Large intestine (tissue), 3 donors: ENCODE results near the gene PKD1. TPM values are rescaled to one million over a fixed set of nuclear protein-coding genes. Genes with fewer than 3 reads are reported as not detected.
A peak's percentile ranks its signal among the peaks of the same experiment; 100 is the strongest.

ENCODE experiments used
- DNase-seq, 2 donors: peaks; one replicate each; pipeline versions ENCODE4 v3.0.0 to v3.0.0-alpha.2; 2013
- H3K27ac ChIP-seq: one replicate; pipeline ENCODE4 v1.5.1; 2013; ENCODE audit warnings: low read length
- H3K27me3 ChIP-seq: 2 replicates; pipeline ENCODE4 v1.6.1; 2013; ENCODE audit warnings: low read length; ENCODE audit not compliant: control insufficient read depth, insufficient read depth
- H3K36me3 ChIP-seq: 2 replicates; pipeline ENCODE4 v1.6.1; 2013; ENCODE audit warnings: low read length; ENCODE audit not compliant: control insufficient read depth, insufficient read depth
- H3K4me1 ChIP-seq: one replicate; pipeline ENCODE4 v1.6.1; 2013; ENCODE audit warnings: low read length; ENCODE audit not compliant: control insufficient read depth, insufficient read depth
- H3K4me3 ChIP-seq: one replicate; pipeline ENCODE4 v1.5.1; 2013; ENCODE audit warnings: low read length
- H3K9me3 ChIP-seq: one replicate; pipeline ENCODE4 v1.6.1; 2013; ENCODE audit warnings: mild to moderate bottlenecking, low read depth, low read length, moderate library complexity; ENCODE audit not compliant: control insufficient read depth
- WGBS: methylation state at CpG from one replicate; pipeline ENCODE4 v1.1.5; 2013; ENCODE audit warnings: low lambda C conversion rate; ENCODE audit not compliant: insufficient coverage; 5-methylcytosine and 5-hydroxymethylcytosine counted together
- polyA plus RNA-seq: library from polyadenylated mRNA; unstranded; fragments of 120-200 nt; gene quantifications from one replicate; pipeline ENCODE4 v1.2.1, GENCODE V29; 2013

PKD1 gene
- polyA plus RNA-seq, 1 donor: 58.4 TPM

DNA sequence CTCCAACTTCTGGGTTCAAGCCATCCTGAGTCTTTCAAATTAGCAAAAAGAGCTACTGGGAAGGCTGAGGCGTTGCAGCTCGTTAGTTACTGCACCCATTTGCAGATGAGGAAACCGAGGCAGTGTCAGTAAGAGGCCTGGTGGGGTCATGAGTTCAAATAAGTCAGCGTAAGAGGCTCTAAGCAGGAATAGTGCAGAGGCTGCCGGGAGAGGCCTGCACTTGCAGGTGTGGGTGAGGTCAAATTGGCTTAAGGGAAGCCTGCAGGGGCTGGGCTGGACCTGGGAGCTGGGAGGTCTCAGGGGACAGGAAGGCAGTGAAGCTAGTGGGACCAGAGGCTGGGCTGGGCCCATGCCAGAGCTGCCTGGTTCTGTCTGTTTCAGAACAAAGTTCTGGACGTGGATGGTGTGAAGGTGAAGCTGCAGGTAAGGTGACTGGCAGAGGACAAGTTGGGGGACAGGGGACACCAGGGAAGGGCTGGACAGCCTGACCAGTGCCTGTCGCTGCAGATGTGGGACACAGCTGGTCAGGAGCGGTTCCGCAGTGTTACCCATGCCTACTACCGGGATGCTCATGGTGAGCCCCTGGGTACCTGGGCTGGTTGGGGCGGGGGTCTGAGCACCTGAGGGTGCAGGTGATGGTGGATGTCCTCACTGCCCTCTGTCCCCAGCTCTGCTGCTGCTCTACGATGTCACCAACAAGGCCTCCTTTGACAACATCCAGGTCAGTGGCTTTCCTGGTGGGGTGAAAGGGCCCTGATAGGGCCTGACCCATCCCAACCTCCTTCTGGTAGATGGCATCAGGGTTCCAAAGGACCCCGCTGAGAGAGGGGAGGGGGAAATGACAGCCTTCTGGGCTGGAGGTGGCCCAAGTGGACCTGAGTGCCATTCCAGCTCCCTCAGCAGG is 15.7 kb upstream of the PKD1 start:
- Histone ChIP-seq H3K36me3 (peaks cover 14% of the 10 kb centered on the region), H3K27me3 (no peaks in the 10 kb centered on the region), H3K9me3 (no peaks in the 10 kb centered on the region), H3K4me1 (peaks cover 53% of the 10 kb centered on the region), H3K4me3 (no peak overlapping the region), H3K27ac (no peak overlapping the region)
- WGBS: 60% methylated on average over 2 of the region's 13 CpGs
- DNase-seq: no peak

DNA sequence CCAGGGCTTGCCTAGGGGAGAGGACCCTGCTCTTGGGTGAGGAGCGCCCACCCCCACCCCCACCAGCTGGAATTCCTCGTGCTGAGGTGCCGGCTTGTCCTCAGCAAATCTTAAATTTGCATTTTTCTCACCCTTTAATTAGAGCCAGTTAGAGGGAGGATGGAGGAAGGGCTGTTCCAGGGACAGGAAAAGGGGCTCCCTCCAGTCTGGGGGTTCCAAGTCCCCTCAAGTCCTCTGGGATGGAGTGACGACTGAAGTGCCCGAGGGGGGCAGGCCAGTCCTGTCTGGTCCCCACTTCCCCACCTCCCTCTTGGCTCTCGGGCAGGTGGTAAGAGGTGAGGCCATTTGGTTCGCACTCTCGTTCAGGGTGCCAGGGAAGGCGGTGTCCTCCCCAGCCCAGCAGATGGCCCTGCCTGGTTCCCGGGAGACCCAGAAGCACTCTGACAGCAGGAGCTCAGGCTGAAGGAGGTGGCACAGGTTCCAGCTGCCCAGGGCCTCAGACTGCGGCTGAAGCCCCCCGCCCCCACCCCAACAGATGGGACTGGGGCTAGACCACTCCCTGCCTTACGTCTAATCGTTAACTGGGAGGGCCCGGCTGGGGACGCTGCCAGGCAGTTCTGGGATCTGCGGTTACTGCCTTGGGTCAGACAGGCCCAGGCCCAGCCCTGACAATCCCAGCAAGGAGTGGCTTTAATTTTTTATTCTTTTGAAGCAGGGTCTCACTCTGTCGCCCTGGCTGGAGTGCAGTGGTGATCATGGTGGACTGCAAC is 14.9 kb upstream of the PKD1 start:
- no peak overlapping the region for H3K4me3 ChIP-seq
- no peaks in the 10 kb centered on the region for H3K9me3 ChIP-seq
- H3K36me3 ChIP-seq: peaks cover 14% of the 10 kb centered on the region
- no peaks in the 10 kb centered on the region for H3K27me3 ChIP-seq
- peaks cover 53% of the 10 kb centered on the region for H3K4me1 ChIP-seq
- H3K27ac ChIP-seq: no peak overlapping the region
- WGBS: no CpG with 5 or more reads among the region's 18 CpGs
- peak in 1 of 2 donors; percentile 61 for DNase-seq

DNA sequence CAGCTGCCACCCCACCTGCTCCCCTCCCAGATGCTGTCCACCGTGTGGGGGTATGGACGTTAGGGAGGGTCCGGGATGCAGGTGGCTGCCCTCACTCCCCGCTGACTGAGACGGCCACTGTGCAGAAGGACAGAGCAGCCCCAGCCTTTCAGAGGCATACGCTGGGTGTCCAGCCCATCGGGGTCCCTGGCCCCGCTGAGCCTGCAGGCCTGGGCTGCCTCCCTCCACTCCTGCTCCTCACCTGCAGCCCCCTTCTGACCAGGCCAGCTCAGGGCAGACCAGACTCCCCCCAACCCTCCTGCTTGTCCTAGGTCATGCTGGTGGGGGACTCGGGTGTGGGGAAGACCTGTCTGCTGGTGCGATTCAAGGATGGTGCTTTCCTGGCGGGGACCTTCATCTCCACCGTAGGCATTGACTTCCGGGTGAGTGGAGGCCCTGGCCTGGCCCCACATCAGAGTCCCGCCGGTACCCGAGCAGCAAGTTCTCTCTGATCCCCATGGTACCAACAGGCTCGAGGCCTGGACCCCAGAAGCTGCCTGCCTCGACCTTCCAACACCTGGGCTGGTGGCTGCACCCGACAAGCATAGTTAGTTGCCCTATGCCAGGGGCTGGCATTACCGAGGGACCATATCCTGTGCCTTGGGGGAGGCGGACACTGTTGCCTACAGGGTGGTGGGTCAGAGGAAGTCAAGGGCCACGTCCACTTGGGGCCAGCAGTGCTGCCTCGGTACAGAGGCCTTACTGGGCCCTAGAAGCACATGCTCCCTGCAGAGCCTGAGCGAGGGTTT is 14.1 kb upstream of the PKD1 start:
- H3K9me3 ChIP-seq: no peaks in the 10 kb centered on the region
- peaks cover 14% of the 10 kb centered on the region for H3K36me3 ChIP-seq
- H3K27ac ChIP-seq: no peak overlapping the region
- DNase-seq: no peak
- H3K27me3 ChIP-seq: no peaks in the 10 kb centered on the region
- peaks cover 53% of the 10 kb centered on the region for H3K4me1 ChIP-seq
- no CpG with 5 or more reads among the region's 24 CpGs for WGBS
- peak overlapping the region; percentile 28 for H3K4me3 ChIP-seq

DNA sequence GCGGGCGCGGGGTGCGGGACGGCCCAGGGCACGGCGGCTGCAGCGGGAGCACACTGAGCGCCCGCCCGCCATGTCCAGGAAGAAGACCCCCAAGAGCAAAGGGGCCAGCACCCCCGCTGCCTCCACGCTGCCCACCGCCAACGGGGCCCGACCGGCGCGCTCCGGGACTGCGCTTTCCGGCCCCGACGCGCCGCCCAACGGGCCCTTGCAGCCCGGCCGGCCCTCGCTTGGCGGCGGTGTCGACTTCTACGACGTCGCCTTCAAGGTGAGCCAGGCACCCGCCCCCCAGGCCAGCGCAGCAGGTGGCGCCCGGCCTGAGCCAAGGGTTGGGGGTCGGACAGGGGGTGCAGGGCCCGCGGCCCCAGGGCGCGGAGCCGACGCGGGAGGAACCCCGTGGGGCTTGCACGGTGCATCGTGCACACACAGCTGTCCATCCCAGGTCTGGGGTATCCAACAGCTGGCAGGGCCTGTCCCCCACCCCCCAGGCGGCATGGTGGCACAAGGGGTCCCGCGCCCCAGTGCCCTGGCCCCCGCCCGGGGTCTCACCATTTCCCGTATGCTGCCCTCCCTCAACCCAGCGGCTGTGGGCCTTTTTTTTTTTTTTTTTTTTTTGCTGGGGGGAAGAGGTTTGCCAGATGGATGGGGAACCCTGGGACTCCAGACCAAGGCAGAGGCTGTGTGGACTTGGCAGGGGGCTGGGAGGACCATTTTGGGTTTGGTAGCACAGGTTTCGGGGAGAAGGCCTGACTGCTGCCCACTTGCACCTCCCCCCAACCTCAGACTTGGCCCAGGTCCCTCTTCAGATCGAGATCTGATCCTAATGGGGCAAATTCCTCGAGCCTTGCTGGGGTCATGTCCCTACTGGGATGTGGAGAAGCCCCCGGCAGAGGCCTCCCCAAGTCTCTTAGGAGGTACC is 13.3 kb upstream of the PKD1 start:
- no peaks in the 10 kb centered on the region for H3K27me3 ChIP-seq
- DNase-seq: peak in 1 of 2 donors; percentile 43
- H3K36me3 ChIP-seq: peaks cover 14% of the 10 kb centered on the region
- H3K4me3 ChIP-seq: peak overlapping the region; percentile 28
- no peaks in the 10 kb centered on the region for H3K9me3 ChIP-seq
- no CpG with 5 or more reads among the region's 62 CpGs for WGBS
- no peak overlapping the region for H3K27ac ChIP-seq
- H3K4me1 ChIP-seq: peaks cover 50% of the 10 kb centered on the region

DNA sequence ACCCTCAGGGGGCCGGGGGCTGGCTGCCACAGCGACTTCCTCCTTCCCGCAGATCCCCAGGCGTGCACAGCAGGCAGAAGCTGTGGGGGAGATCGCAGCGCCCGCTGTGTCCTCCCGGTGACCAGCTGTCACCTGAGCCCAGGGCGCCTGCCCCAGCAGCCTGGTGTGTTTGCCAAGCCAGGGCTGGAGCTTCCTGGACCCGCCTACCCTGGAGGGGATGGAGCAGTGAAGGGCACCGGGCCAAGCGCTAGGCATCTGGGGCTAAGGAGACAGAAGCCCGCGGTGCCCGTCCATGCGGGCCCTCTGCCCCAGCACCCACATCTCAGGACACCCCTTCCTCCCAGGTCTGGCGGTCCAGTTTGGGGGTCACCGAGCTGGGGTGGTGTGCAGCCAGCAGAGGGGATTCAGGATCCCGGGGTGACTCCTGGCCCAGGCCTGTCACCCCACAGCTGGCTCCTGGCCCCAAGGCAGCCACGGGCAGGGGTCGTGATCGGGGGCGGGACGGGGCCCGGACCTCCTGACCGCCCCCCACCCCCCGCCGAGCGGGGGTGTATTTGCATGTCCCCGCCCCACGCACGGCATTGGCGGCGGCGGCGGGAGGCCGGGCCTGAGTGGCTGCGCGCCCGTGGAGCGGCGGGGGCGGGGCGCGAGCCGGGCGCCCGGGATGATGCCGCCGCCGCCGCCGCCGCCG is 12.4 kb upstream of the PKD1 start, which contains the start of gene RAB26:
TSS of gene RAB26 (plus strand) at position 645 of the 691 bp plus-strand sequence. CDS start 159 bp downstream, outside the sequence.
- DNase-seq: peak; percentile 69 to 75
- Histone ChIP-seq H3K4me3 (peak within 1 kb of the TSS; percentile 44), H3K27ac (peak within 1 kb of the TSS; percentile 64), H3K36me3 (peaks cover 14% of the 10 kb centered on the region), H3K4me1 (peaks cover 45% of the 10 kb centered on the region), H3K9me3 (no peaks in the 10 kb centered on the region), H3K27me3 (no peaks in the 10 kb centered on the region)
- no CpG with 5 or more reads among the region's 55 CpGs for WGBS

DNA sequence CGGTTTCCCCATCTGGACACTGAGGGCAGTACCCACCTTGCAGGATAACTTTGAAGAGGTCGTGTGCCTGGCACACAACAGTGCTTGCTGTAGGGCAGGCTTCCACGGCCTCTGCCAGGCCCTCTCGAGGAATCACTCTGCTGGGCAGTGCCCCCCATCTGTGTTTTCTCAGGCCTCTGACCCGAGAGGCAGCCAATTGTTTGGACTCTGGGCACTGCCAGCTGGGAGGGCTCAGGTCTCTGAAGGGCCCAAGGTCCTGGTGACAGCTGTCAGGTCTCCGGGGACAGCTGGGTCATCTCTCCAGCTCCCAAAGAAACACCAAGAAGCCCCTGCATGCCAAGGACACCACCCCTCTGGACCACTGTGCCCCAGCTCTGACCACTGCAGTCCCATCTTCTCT is 11.7 kb upstream of the PKD1 start:
- WGBS: no CpG with 5 or more reads among the region's 6 CpGs
- no peak overlapping the region for H3K4me3 ChIP-seq

DNA sequence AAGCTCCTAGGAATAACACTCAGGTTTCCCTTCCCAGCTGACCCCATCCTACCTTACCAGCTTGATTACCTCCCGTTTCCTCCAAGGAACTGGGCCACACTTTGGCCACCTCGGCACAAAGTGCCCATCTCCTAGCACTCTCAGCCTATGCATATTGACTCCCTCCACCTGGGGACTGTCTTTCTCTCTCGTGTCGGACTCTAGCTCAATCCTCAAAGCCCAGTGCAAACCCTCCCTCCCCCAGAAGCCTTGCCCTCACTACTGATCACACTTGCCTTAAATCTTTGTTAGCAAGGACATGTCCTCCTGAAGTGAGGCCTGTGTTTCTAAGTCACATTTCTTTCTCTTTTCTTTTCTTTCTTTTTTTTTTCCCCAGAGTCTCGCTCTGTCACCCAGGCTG is 10.1 kb upstream of the PKD1 start:
- Histone ChIP-seq H3K4me3 (no peak overlapping the region), H3K4me1 (peaks cover 22% of the 10 kb centered on the region), H3K27me3 (no peaks in the 10 kb centered on the region), H3K27ac (no peak overlapping the region), H3K36me3 (no peaks in the 10 kb centered on the region), H3K9me3 (no peaks in the 10 kb centered on the region)
- no peak for DNase-seq
- WGBS: 77% methylated on average over 3 of the region's 5 CpGs

More for the DNA sequence above, 11.7 kb upstream of the PKD1 start:
- peak overlapping the region; percentile 64 for H3K27ac ChIP-seq
- no peaks in the 10 kb centered on the region for H3K9me3 ChIP-seq
- H3K27me3 ChIP-seq: no peaks in the 10 kb centered on the region
- H3K36me3 ChIP-seq: peaks cover 10% of the 10 kb centered on the region
- no peak for DNase-seq
- H3K4me1 ChIP-seq: peaks cover 38% of the 10 kb centered on the region

DNA sequence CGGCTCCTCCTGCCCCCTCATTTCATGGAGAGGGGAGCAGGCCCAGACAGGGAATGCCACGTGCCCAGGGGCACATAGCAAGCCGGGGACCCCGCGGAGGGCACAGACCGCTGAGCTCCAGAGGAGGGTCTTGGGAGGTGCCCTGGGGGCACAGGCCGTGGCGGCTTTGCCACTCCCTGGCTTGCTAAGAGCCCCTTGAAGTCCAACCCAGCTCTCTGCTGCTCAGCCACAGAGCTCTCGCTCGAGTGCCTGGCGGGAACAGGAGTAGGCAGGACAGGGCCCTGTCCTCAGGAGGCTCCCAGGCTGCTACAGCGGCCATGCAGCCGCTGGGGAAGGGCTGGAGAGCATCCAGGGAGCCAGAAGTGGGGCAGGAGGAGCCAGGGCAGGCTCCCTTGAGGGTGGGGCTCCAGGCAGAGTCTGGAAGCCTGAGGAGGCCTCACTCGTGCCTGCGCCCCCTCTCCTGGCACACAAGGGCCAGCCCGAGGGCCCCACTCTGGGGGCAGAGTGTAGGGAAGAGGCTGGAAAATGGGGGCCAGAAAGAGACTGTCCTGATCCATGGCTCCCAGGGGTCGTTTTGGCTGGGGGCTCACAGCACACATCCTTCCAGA is 8.3 kb upstream of the PKD1 start:
- H3K4me1 ChIP-seq: peaks cover 10% of the 10 kb centered on the region
- no CpG with 5 or more reads among the region's 17 CpGs for WGBS
- H3K27me3 ChIP-seq: no peaks in the 10 kb centered on the region
- no peaks in the 10 kb centered on the region for H3K36me3 ChIP-seq
- H3K27ac ChIP-seq: no peak overlapping the region
- DNase-seq: no peak
- H3K4me3 ChIP-seq: no peak overlapping the region
- no peaks in the 10 kb centered on the region for H3K9me3 ChIP-seq
